Testis (tissue), 2 donors: ENCODE measurements around the gene GUCY1A2.

Experiments used
- CTCF ChIP-seq, 3 experiments: fragments of 450-650 bp in 2 of 3; fragments of 200-600 bp in 1 of 3; sonication (generic) in 1 of 3; IDR thresholded peaks; one replicate each; pipeline ENCODE4 v1.5.1; 2016 to 2019; ENCODE audit warnings: antibody characterized with exemption in 3 of 3, mild to moderate bottlenecking in 2 of 3, moderate library complexity in 1 of 3
- POLR2A ChIP-seq: fragments of 450-650 bp; IDR thresholded peaks from one replicate; pipeline ENCODE4 v1.6.1; 2017; ENCODE audit warnings: antibody characterized with exemption, mild to moderate bottlenecking, moderate library complexity

DNA sequence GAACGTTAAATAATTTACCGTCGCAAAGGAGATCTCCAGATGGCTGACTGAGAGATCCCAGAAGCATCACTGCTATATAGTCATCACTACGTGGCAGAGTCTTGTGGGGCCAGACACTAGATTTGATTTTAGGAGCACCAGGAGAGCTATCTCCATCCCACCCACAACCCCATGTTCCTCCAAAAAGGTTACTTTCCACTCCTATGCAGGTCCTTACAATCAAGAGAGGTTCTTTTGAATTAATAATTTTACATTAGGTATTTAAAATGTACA is 19.4 kb downstream of the GUCY1A2 start:
- no peak for TF ChIP-seq POLR2A
- no peak for TF ChIP-seq CTCF (IDR thresholded peaks at IDR 0.05)
